Epithelial cell of esophagus (primary cell): ENCODE results near the gene UBL4B.

ENCODE experiments used
- DNase-seq: peaks from one replicate; pipeline ENCODE4 v3.0.0; 2010; ENCODE audit warnings: low read depth
- H3K4me3 ChIP-seq: 2 replicates; pipeline ENCODE4 v1.5.1; 2011; ENCODE audit warnings: mild to moderate bottlenecking, low read length, control low read depth
- TF ChIP-seq, protein P1 (sequence below): IDR thresholded peaks from 2 replicates; pipeline ENCODE4 v1.5.1; 2011; ENCODE audit warnings: low read depth, mild to moderate bottlenecking, low read length, control low read depth, inconsistent platforms; ENCODE audit not compliant: insufficient read depth; ENCODE audit errors: missing control alignments

UBL4B gene

DNA sequence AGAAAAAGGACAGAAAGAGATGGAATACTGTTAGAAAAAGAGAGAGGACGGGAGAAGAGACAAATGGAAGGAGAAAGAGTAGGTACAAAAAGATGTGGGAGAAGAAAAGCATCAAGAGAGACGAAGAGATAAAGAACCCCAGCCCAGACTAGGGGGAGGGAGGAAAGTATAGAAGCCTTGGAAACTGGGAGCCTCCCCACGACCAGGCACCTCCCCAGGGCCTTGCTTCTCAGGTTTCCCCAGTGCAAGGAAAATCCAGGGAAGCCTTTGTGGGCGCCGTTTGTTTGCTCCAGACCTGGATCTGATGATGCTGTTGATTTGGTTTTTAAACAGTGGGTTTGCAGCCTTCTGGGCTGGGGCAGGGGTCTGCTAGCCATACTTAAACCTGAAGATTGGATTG is 26.6 kb upstream of the UBL4B start:
- H3K4me3 ChIP-seq = no peak overlapping the region
- no peak for DNase-seq
- TF ChIP-seq, protein P1, sequence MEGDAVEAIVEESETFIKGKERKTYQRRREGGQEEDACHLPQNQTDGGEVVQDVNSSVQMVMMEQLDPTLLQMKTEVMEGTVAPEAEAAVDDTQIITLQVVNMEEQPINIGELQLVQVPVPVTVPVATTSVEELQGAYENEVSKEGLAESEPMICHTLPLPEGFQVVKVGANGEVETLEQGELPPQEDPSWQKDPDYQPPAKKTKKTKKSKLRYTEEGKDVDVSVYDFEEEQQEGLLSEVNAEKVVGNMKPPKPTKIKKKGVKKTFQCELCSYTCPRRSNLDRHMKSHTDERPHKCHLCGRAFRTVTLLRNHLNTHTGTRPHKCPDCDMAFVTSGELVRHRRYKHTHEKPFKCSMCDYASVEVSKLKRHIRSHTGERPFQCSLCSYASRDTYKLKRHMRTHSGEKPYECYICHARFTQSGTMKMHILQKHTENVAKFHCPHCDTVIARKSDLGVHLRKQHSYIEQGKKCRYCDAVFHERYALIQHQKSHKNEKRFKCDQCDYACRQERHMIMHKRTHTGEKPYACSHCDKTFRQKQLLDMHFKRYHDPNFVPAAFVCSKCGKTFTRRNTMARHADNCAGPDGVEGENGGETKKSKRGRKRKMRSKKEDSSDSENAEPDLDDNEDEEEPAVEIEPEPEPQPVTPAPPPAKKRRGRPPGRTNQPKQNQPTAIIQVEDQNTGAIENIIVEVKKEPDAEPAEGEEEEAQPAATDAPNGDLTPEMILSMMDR = no peak

DNA sequence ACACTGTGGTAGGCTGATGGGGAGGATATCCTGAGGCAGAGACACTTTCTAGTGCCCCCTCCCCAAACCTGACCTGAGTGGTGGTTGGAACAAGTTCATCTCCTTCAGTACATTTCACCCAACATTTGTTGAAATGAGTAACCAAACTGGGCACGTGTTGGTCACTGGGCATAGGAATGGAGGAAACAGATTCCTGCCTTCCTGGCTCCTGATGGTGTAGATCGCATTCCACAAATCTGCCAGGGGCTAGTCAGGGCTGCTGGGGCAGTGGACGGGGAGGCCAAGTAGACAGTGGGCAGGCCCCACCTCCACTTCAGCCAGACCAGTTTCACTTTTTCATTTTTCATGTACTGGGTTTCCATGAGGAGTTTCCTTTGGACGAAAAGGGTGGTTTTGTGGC is 25.3 kb upstream of the UBL4B start:
- no peak overlapping the region for H3K4me3 ChIP-seq
- no peak for DNase-seq
- TF ChIP-seq, protein P1 = no peak

DNA sequence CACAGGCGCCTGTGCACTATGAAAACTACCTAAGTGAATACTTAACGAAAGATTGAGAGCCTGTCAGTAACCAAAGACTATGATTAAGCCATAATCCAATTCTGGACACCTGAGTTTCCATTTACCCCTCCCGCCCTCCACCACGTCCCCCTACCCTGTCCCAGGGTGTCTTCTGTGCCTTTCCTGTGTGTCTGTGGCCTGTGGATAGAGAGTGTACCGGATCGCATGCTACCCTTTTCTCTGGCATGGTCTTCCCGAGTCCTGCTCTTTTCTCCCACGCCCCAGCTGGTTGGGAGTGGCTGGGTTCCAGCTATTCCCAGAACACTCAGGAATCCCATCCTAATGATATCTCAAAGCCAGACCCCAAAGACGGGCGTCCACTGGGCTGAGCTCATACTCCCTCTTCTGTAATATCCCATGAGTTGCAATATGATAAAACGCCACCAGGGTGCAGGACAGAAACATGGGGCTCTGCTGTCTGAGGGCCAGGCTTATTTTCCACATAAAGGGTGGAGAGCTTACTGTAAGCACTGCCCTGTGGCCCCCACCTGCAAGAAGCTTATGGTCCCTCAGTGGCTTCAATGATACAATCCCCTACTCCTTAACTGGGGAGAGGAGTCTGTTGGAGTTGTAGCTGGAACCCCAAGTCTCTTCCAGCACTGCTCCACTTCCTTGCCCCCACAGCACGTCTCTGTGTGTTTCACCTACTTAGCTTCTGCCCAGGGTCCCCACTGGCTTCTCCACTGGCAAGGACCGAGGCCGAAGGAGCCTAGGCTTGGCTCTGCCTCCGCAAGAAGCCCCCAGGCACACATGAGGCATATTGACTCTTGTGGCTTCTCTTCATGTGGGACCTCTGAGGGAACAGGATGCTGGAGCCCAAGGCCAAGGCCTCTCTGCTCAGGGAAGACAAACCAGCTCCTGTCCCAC is 24.2 kb upstream of the UBL4B start:
- no peak overlapping the region for H3K4me3 ChIP-seq
- DNase-seq = peak; percentile 64
- TF ChIP-seq, protein P1 = peak; percentile 76

GRCh38 chr1:110088739-110089316 is 23.4 kb upstream of the UBL4B start:
- TF ChIP-seq, protein P1 = no peak
- no peak overlapping the region for H3K4me3 ChIP-seq
- DNase-seq = no peak

GRCh38 chr1:110089561-110090275 is 22.5 kb upstream of the UBL4B start:
- no peak for DNase-seq
- TF ChIP-seq, protein P1 = no peak
- H3K4me3 ChIP-seq = no peak overlapping the region

GRCh38 chr1:110091381-110091780 is 20.9 kb upstream of the UBL4B start:
- TF ChIP-seq, protein P1 = no peak

More at GRCh38 chr1:110091381-110091780, 20.9 kb upstream of the UBL4B start:
- H3K4me3 ChIP-seq = no peak overlapping the region
- DNase-seq = no peak
